WTC11 (cell line): ENCODE measurements around the gene VSIG2. TPM values are rescaled to one million over a fixed set of nuclear protein-coding genes. Genes with fewer than 3 reads are reported as not detected.
A peak's percentile ranks its signal among the peaks of the same experiment; 100 is the strongest.

Source experiments
- ATF6 ChIP-seq: sonication (generic); formaldehyde crosslinking; IDR thresholded peaks from 2 replicates; pipeline ENCODE4 v1.8.1; 2023; ENCODE audit warnings: mild to moderate bottlenecking, missing genetic modification reagents
- CREB1 ChIP-seq: sonication (generic); formaldehyde crosslinking; IDR thresholded peaks from 2 replicates; pipeline ENCODE4 v1.8.0; 2023; ENCODE audit warnings: mild to moderate bottlenecking, missing genetic modification reagents
- CTCF ChIP-seq: fragments of 200-600 bp; IDR thresholded peaks from 2 replicates; pipeline ENCODE4 v1.8.0; 2022; ENCODE audit warnings: antibody characterized with exemption
- E2F1 ChIP-seq: sonication (generic); formaldehyde crosslinking; IDR thresholded peaks from 2 replicates; pipeline ENCODE4 v1.8.0; 2022; ENCODE audit warnings: mild to moderate bottlenecking, missing genetic modification reagents
- E2F4 ChIP-seq: sonication (generic); formaldehyde crosslinking; IDR thresholded peaks from 2 replicates; pipeline ENCODE4 v1.8.1; 2022; ENCODE audit warnings: low read depth, mild to moderate bottlenecking, moderate library complexity, missing genetic modification reagents, borderline replicate concordance
- ESRRA ChIP-seq: sonication (generic); formaldehyde crosslinking; IDR thresholded peaks from 2 replicates; pipeline ENCODE4 v1.8.1; 2022; ENCODE audit warnings: mild to moderate bottlenecking, missing genetic modification reagents, borderline replicate concordance
- FOXP4 ChIP-seq: sonication (generic); formaldehyde crosslinking; IDR thresholded peaks from 2 replicates; pipeline ENCODE4 v1.8.0; 2022; ENCODE audit warnings: mild to moderate bottlenecking, missing genetic modification reagents
- HMGXB4 ChIP-seq: sonication (generic); formaldehyde crosslinking; IDR thresholded peaks from 2 replicates; pipeline ENCODE4 v1.8.1; 2023; ENCODE audit warnings: mild to moderate bottlenecking, moderate library complexity, missing genetic modification reagents
- IRF1 ChIP-seq: sonication (generic); formaldehyde crosslinking; IDR thresholded peaks from 2 replicates; pipeline ENCODE4 v1.8.0; 2023; ENCODE audit warnings: missing genetic modification reagents
- JUN ChIP-seq: sonication (generic); formaldehyde crosslinking; IDR thresholded peaks from 2 replicates; pipeline ENCODE4 v1.8.0; 2023; ENCODE audit warnings: mild to moderate bottlenecking, missing genetic modification reagents
- MXD4 ChIP-seq: fragments of 250-450 bp; sonication (Bioruptor Pico); IDR thresholded peaks from 2 replicates; pipeline ENCODE4 v1.8.0; 2021; ENCODE audit warnings: mild to moderate bottlenecking, moderate library complexity, borderline replicate concordance
- MYBL2 ChIP-seq: sonication (generic); formaldehyde crosslinking; IDR thresholded peaks from 2 replicates; pipeline ENCODE4 v1.8.1; 2023; ENCODE audit warnings: mild to moderate bottlenecking, moderate library complexity, missing genetic modification reagents
- NFE2L1 ChIP-seq: sonication (generic); formaldehyde crosslinking; IDR thresholded peaks from 2 replicates; pipeline ENCODE4 v1.8.1; 2023; ENCODE audit warnings: missing genetic modification reagents
- OVOL2 ChIP-seq: fragments of 250-450 bp; sonication (Bioruptor Pico); IDR thresholded peaks from 2 replicates; pipeline ENCODE4 v1.9.0; 2021; ENCODE audit warnings: mild to moderate bottlenecking, borderline replicate concordance
- PREB ChIP-seq: sonication (generic); formaldehyde crosslinking; IDR thresholded peaks from 2 replicates; pipeline ENCODE4 v1.8.1; 2022; ENCODE audit warnings: mild to moderate bottlenecking, missing genetic modification reagents, moderate library complexity, borderline replicate concordance
- PRRX2 ChIP-seq: fragments of 250-450 bp; sonication (Bioruptor Pico); IDR thresholded peaks from 2 replicates; pipeline ENCODE4 v1.8.0; 2021; ENCODE audit warnings: mild to moderate bottlenecking
- SMAD4 ChIP-seq: sonication (generic); formaldehyde crosslinking; IDR thresholded peaks from 2 replicates; pipeline ENCODE4 v1.8.0; 2022; ENCODE audit warnings: mild to moderate bottlenecking, missing genetic modification reagents
- SOX15 ChIP-seq: fragments of 250-450 bp; sonication (Bioruptor Pico); IDR thresholded peaks from 2 replicates; pipeline ENCODE4 v1.9.0; 2021; ENCODE audit warnings: mild to moderate bottlenecking
- SP1 ChIP-seq: sonication (generic); formaldehyde crosslinking; conservative IDR thresholded peaks from 2 replicates; pipeline ENCODE4 v1.8.1; 2022; ENCODE audit warnings: missing genetic modification reagents
- TEAD1 ChIP-seq: sonication (generic); formaldehyde crosslinking; IDR thresholded peaks from 2 replicates; pipeline ENCODE4 v1.8.0; 2022; ENCODE audit warnings: mild to moderate bottlenecking, missing genetic modification reagents
- ZBTB43 ChIP-seq: sonication (generic); formaldehyde crosslinking; IDR thresholded peaks from 2 replicates; pipeline ENCODE4 v1.8.1; 2023; ENCODE audit warnings: mild to moderate bottlenecking, missing genetic modification reagents
- ZNF138 ChIP-seq: sonication (generic); formaldehyde crosslinking; conservative IDR thresholded peaks from 2 replicates; pipeline ENCODE4 v1.8.1; 2022; ENCODE audit warnings: mild to moderate bottlenecking, moderate library complexity, missing genetic modification reagents
- ZNF232 ChIP-seq: sonication (generic); formaldehyde crosslinking; IDR thresholded peaks from 2 replicates; pipeline ENCODE4 v1.8.0; 2022; ENCODE audit warnings: mild to moderate bottlenecking, missing genetic modification reagents
- ZNF396 ChIP-seq: fragments of 250-450 bp; sonication (Bioruptor Pico); IDR thresholded peaks from 2 replicates; pipeline ENCODE4 v1.8.0; 2021; ENCODE audit warnings: mild to moderate bottlenecking, moderate library complexity, borderline replicate concordance
- total RNA-seq: library from RNA; stranded (reverse); gene quantifications from 3 replicates; pipeline ENCODE4 v1.2.3, GENCODE V29; 2021

VSIG2 gene
- total RNA-seq, 1 experiment from 2014 or later: 0.79 TPM

- TF ChIP-seq PRRX2 (CRISPR knock-in tag): no peak
- 0 out of 2 replicates have a peak, but pooled peaks have one; percentile 61 for TF ChIP-seq IRF1 (CRISPR knock-in tag)
- 0 out of 2 replicates have a peak, but pooled peaks have one; percentile 33 for TF ChIP-seq SP1 (CRISPR knock-in tag)
- peak; percentile 83; the same call in 1 of the 2 replicates for TF ChIP-seq MYBL2 (CRISPR knock-in tag)
- peak; percentile 84 for TF ChIP-seq NFE2L1 (CRISPR knock-in tag)
- no peak for TF ChIP-seq OVOL2 (CRISPR knock-in tag)
- TF ChIP-seq JUN (CRISPR knock-in tag): no peak
- TF ChIP-seq CREB1 (CRISPR knock-in tag): peak; percentile 91
- 0 out of 2 replicates have a peak, but pooled peaks have one; percentile 72 for TF ChIP-seq ZNF232
- no peak for TF ChIP-seq ZNF138 (CRISPR knock-in tag)
- peak; percentile 87; the same call in 1 of the 2 replicates for TF ChIP-seq E2F1 (CRISPR knock-in tag)
- no peak for TF ChIP-seq SOX15
- peak; percentile 82; the same call in 1 of the 2 replicates for TF ChIP-seq ESRRA (CRISPR knock-in tag)
- TF ChIP-seq MXD4 (CRISPR knock-in tag): no peak
- no peak for TF ChIP-seq CTCF
- TF ChIP-seq FOXP4: peak; percentile 91; the same call in 1 of the 2 replicates
- TF ChIP-seq ZBTB43 (CRISPR knock-in tag): 0 out of 2 replicates have a peak, but pooled peaks have one; percentile 27
- TF ChIP-seq ATF6 (CRISPR knock-in tag): no peak
- TF ChIP-seq SMAD4 (CRISPR knock-in tag): 0 out of 2 replicates have a peak, but pooled peaks have one; percentile 56
- peak; percentile 82 for TF ChIP-seq TEAD1 (CRISPR knock-in tag)
- 0 out of 2 replicates have a peak, but pooled peaks have one; percentile 21 for TF ChIP-seq HMGXB4 (CRISPR knock-in tag)
- TF ChIP-seq PREB (CRISPR knock-in tag): peak; percentile 79; the same call in 1 of the 2 replicates
- 0 out of 2 replicates have a peak, but pooled peaks have one; percentile 68 for TF ChIP-seq E2F4 (CRISPR knock-in tag)
- TF ChIP-seq ZNF396 (CRISPR knock-in tag): no peak
Observed at GRCh38 chr11:124759266-124760204, 7.5 kb upstream of the VSIG2 start (continued).
